ENCODE results near the gene CCDC51.
"Not testable (repeated sequence)": the region's sequence is repeated elsewhere in the genome, so short reads cannot be mapped to it uniquely, and the experiment has no call there.

The CCDC51 gene, protein sequence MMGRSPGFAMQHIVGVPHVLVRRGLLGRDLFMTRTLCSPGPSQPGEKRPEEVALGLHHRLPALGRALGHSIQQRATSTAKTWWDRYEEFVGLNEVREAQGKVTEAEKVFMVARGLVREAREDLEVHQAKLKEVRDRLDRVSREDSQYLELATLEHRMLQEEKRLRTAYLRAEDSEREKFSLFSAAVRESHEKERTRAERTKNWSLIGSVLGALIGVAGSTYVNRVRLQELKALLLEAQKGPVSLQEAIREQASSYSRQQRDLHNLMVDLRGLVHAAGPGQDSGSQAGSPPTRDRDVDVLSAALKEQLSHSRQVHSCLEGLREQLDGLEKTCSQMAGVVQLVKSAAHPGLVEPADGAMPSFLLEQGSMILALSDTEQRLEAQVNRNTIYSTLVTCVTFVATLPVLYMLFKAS

DNA sequence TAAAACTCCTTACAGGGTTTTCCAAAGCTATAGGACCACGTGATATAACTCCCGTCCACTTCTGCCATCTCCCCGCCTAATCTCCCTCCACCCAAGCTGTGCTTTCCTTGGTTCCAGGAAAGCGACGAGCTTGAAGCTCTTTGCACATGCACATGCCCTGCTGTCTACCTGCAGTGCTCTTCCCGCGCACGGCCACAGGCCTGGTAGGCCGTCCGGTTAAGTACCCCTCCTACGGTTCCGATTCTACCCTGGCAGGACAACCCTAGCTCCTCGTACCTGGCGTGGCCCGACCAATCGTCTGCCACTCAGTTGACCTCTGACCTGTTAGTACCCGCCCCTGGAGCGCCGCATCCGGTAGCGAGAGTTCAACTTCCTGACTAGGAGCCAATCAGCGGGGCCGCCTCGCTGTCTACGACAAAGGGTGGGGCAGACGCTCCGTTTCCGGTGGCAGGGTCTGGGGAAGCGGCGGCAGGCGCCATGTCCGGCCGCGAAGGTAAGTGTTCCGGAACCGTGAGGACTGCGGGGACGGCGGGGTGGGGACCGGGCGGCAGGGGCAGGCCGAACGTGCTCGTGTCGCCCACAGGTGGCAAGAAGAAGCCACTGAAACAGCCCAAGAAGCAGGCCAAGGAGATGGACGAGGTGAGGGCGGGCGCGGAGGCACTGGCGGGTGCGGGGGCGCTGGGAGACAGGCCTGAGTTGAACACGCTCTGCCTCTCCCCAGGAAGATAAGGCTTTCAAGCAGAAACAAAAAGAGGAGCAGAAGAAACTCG lies at the start of gene CCDC51, which contains the start of gene TMA7:
CCDC51 (minus strand) TSS at position 300 of the 770 bp plus-strand sequence. CDS start 4,991 bp downstream, outside the sequence.
TMA7 (plus strand) TSS at position 438 of the 770 bp plus-strand sequence; CDS start at position 478, 40 bp downstream.
- DNase-seq (ENCODE audit: low read depth): peak; percentile 91
- TF ChIP-seq, protein P1, sequence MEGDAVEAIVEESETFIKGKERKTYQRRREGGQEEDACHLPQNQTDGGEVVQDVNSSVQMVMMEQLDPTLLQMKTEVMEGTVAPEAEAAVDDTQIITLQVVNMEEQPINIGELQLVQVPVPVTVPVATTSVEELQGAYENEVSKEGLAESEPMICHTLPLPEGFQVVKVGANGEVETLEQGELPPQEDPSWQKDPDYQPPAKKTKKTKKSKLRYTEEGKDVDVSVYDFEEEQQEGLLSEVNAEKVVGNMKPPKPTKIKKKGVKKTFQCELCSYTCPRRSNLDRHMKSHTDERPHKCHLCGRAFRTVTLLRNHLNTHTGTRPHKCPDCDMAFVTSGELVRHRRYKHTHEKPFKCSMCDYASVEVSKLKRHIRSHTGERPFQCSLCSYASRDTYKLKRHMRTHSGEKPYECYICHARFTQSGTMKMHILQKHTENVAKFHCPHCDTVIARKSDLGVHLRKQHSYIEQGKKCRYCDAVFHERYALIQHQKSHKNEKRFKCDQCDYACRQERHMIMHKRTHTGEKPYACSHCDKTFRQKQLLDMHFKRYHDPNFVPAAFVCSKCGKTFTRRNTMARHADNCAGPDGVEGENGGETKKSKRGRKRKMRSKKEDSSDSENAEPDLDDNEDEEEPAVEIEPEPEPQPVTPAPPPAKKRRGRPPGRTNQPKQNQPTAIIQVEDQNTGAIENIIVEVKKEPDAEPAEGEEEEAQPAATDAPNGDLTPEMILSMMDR (conservative IDR thresholded peaks at IDR 0.05; ENCODE audit: control insufficient read depth, insufficient read depth, low read depth, low read length): no peak
- H3K4me3 ChIP-seq (ENCODE audit: control insufficient read depth, low read depth, low read length): peak within 1 kb of the TSS; percentile 96

DNA sequence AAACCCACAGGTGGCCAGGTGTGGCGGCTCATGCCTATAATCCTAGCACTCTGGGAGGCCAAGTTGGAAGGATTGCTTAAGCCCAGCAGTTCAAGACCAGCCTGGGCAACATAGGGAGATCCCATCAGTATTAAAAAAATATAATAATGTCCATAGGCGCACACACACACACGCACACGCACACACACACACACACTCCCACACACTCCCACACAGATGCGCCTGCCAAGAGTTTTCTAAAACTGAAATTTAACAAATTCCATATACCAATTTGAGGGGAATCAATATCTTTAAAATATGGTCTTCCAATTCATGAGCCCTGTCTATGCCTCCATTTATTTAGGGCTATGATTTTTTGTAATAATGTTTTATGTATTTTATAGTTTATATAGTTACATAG lies 47.0 kb upstream of the CCDC51 start:
- DNase-seq (ENCODE audit: low read depth): no peak
- H3K4me3 ChIP-seq (ENCODE audit: control insufficient read depth, low read depth, low read length): no peak overlapping the region
- TF ChIP-seq, protein P1 (conservative IDR thresholded peaks at IDR 0.05; ENCODE audit: control insufficient read depth, insufficient read depth, low read depth, low read length): no peak

DNA sequence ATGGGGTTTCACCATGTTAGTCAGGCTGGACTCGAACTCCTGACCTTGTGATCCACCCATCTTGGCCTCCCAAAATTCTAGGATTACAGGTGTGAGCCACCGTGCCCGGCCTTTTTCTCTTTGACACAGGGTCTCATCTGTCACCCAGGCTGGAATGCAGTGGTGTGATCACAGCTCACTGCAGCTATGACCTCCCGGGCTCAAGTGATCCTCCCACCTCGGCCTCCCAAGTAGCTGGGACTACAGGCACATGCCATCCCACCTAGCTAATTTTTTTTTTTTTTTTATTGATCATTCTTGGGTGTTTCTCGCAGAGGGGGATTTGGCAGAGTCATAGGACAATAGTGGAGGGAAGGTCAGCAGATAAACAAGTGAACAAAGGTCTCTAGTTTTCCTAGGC lies 42.9 kb upstream of the CCDC51 start:
- DNase-seq (ENCODE audit: low read depth); H3K4me3 ChIP-seq (ENCODE audit: control insufficient read depth, low read depth, low read length): not testable (repeated sequence)

DNA sequence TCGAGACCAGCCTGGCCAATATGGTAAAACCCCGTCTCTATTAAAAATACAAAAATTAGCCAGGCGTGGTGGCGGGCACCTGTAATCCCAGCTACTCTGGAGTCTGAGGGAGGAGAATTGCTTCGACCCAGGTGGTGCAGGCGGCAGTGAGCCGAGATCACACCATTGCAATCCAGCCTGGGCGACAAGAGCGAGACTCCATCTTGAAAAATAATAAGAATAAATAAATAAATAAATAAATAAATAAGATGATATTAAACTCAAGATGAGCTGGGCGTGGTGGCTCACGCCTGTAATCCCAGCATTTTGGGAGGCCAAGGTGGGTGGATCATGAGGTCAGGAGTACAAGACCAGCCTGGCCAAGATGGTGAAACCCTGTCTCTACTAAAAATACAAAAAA lies 41.0 kb upstream of the CCDC51 start:
- not testable (repeated sequence) for DNase-seq (ENCODE audit: low read depth); H3K4me3 ChIP-seq (ENCODE audit: control insufficient read depth, low read depth, low read length)

DNA sequence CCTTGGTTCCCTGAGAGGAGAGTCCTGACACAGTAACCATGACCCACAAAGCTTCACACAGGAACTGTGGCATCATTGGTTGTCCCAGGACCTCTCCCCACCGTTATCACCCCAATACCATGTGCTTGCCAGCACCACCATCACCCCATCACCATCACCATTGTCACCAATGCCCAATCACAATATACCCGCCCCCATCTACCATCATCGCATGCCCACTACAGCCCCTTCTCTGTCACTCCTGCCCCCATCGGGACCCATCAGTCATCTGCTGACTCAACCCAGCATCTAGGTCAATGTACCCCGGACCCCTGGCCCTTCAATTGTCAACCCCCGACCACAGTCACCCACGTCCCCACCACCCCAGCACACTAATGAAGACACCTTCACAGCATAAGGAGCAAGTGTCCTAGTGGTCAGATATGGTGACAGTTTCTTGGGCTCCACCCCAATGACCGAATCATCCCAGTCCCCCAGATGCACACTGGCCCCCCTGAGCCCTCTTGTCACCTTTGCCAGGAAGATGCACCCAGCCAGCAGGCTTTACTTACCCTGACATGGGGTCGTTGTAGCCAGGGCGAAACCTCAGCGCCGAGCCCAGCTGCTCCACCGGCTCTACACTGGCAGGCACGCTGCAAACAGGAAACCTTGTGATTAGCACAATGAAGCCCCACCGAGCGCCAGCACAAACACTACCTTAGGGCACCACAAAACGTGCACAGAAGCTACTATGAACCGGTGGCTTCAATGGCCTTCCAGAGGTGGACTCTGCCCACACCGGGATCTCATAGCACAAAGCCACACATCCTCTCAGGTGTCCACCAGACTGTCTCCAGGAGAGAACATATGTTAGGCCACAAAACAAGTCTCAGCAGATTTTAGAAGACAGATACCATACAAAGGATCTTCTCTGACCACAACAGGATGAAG lies 39.0 kb upstream of the CCDC51 start:
- DNase-seq (ENCODE audit: low read depth): no peak
- no peak overlapping the region for H3K4me3 ChIP-seq (ENCODE audit: control insufficient read depth, low read depth, low read length)

DNA sequence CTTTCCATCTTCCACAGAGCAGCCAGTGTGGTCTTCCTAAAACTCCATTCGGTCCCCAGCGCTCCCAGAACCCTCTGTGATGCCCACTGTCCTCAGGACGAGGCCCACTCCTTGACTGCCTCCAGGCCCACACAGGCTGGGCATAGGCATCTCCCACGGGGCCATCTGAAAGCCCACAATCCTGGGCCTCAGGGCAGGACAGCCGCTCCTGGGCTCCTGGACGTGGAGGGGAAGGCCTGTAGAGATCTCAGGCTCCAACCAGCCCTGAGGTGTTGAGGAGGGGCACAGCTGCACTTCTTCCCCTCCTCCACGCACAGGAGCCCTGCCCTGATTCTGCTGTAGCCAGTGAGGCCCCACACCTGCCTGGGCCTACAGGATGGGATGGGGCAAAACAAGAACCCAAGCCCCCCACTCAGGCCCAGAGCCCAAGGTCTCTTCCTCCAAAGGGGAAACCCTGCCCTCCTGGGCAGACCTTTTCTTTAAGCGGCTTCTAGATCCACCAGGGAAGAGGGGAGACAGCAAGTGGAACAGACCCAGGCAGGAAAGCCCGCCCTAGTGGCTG lies 38.1 kb upstream of the CCDC51 start:
- H3K4me3 ChIP-seq (ENCODE audit: control insufficient read depth, low read depth, low read length): no peak overlapping the region
- no peak for DNase-seq (ENCODE audit: low read depth)
- TF ChIP-seq, protein P1 (conservative IDR thresholded peaks at IDR 0.05; ENCODE audit: control insufficient read depth, insufficient read depth, low read depth, low read length): no peak

More for the DNA sequence above, 39.0 kb upstream of the CCDC51 start:
- TF ChIP-seq, protein P1 (conservative IDR thresholded peaks at IDR 0.05; ENCODE audit: control insufficient read depth, insufficient read depth, low read depth, low read length): no peak

DNA sequence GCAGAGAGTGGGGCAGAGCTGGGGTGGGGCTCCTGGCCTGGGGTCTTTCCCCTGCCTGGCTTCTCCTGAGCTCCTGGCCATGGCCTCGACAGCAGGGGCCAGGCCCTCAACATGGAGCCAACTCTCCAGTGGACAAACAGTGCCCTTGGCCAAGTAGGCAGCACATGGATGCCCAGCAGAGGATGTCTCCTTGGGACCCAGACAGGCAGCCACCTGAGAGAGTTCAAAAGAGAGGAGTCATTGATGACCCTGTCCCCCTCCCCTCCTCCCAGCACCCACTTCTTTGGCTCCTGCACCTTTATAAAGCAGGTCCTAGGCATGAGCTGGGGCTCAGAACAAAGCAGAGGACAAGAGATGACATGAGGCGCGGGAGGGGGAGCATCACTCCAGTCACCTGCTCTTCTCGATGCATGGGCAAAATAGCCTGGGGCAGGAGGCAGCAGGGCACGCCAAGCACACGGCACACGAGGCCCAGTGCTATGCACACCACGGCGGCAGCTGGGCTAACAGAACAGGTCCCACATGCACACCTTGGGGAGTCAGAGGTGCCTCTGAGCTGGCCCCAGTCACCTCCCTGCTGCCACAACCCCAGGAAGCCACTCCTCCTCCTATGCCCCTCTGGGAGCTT lies 36.6 kb upstream of the CCDC51 start:
- H3K4me3 ChIP-seq (ENCODE audit: control insufficient read depth, low read depth, low read length): no peak overlapping the region
- DNase-seq (ENCODE audit: low read depth): no peak
- TF ChIP-seq, protein P1 (conservative IDR thresholded peaks at IDR 0.05; ENCODE audit: control insufficient read depth, insufficient read depth, low read depth, low read length): no peak
